ENCODE results near the gene MN1. TPM values are rescaled to one million over a fixed set of nuclear protein-coding genes. Genes with fewer than 3 reads are reported as not detected.

MN1 gene
- total and polyA plus RNA-seq, 7 donors, result 4.3 to 39.3 (median 17.6) TPM

GRCh38 chr22:27833803-27834202 is 32.2 kb upstream of the MN1 start:
- no peak for DNase-seq
- Histone ChIP-seq H3K27me3 (ENCODE audit: insufficient read depth in 3 of 3, low read length in 2 of 3) (no peaks in the 10 kb centered on the region), H3K9me3 (no peaks in the 10 kb centered on the region), H3K27ac (no peak overlapping the region), H3K4me3 (no peak overlapping the region), H3K36me3 (ENCODE audit: insufficient read depth in 1 of 2, low read depth in 1 of 2) (no peaks in the 10 kb centered on the region), H3K4me1 (no peaks in the 10 kb centered on the region)
- intact Hi-C loops (cut with DNase I), result no loop called here
- WGBS, 3 donors, result 42 to 98% (median 95%) methylated on average over 2 of the region's 2 CpGs
- TF ChIP-seq CTCF (IDR thresholded peaks at IDR 0.05), result no peak
- no peak for ATAC-seq

- no peak overlapping the region for H3K27ac ChIP-seq
- DNase-seq (no peak), ATAC-seq (no peak)
- H3K36me3 ChIP-seq (ENCODE audit: insufficient read depth in 1 of 2, low read depth in 1 of 2), result no peaks in the 10 kb centered on the region
- 90 to 96% (median 96%) methylated on average over 7 of the region's 7 CpGs for WGBS, 3 donors
- H3K4me1 ChIP-seq, result no peaks in the 10 kb centered on the region
- intact Hi-C loops (cut with DNase I), result no loop called here
- H3K9me3 ChIP-seq, result no peaks in the 10 kb centered on the region
- H3K27me3 ChIP-seq (ENCODE audit: insufficient read depth in 3 of 3, low read length in 2 of 3), result peaks cover 0 to 2% (median 0%) of the 10 kb centered on the region in 3 donors
- H3K4me3 ChIP-seq, result no peak overlapping the region
- no peak for TF ChIP-seq CTCF (IDR thresholded peaks at IDR 0.05)
Observed at GRCh38 chr22:27832606-27833005, 31.1 kb upstream of the MN1 start.

GRCh38 chr22:27829620-27830019 is 28.1 kb upstream of the MN1 start:
- Histone ChIP-seq H3K4me3 (no peak overlapping the region), H3K9me3 (no peaks in the 10 kb centered on the region), H3K27ac (no peak overlapping the region), H3K27me3 (ENCODE audit: insufficient read depth in 3 of 3, low read length in 2 of 3) (peaks cover 0 to 2% (median 0%) of the 10 kb centered on the region in 3 donors), H3K36me3 (ENCODE audit: insufficient read depth in 1 of 2, low read depth in 1 of 2) (no peaks in the 10 kb centered on the region), H3K4me1 (no peaks in the 10 kb centered on the region)
- no peak for TF ChIP-seq CTCF (IDR thresholded peaks at IDR 0.05)
- ATAC-seq (no peak), DNase-seq (no peak)
- intact Hi-C loops (cut with DNase I), result loop anchor here in 1 of 2 donors (5.0 kb wide), 1 partner anchor 1072 kb away; no protein-coding TSS in a partner anchor
- 76 to 87% (median 82%) methylated on average over 3 of the region's 3 CpGs for WGBS, 3 donors

GRCh38 chr22:27827604-27828587 is 26.3 kb upstream of the MN1 start:
- H3K36me3 ChIP-seq (ENCODE audit: insufficient read depth in 1 of 2, low read depth in 1 of 2), result no peaks in the 10 kb centered on the region
- H3K27ac ChIP-seq, result no peak overlapping the region
- intact Hi-C loops (cut with DNase I), result loop anchor here in 1 of 2 donors (5.0 kb wide), 1 partner anchor 1071 kb away; no protein-coding TSS in a partner anchor
- H3K4me3 ChIP-seq, result no peak overlapping the region
- TF ChIP-seq CTCF (IDR thresholded peaks at IDR 0.05), result no peak
- H3K27me3 ChIP-seq (ENCODE audit: insufficient read depth in 3 of 3, low read length in 2 of 3), result peaks cover 0 to 2% (median 0%) of the 10 kb centered on the region in 3 donors
- H3K4me1 ChIP-seq, result no peaks in the 10 kb centered on the region
- no peak for ATAC-seq
- H3K9me3 ChIP-seq, result no peaks in the 10 kb centered on the region
- 83 to 89% (median 85%) methylated on average over 23 of the region's 23 CpGs for WGBS, 3 donors
- DNase-seq, result peak in 1 of 2 donors; percentile 37
